Middle frontal gyrus (tissue), 1 donor: Measurements from ENCODE around the gene PPP1R1A.

ENCODE experiments used
- DNase-seq: peaks from one replicate; pipeline ENCODE4 v3.0.0-alpha.2; 2015; ENCODE audit warnings: low spot score; ENCODE audit errors: extremely low spot score

The PPP1R1A gene, protein sequence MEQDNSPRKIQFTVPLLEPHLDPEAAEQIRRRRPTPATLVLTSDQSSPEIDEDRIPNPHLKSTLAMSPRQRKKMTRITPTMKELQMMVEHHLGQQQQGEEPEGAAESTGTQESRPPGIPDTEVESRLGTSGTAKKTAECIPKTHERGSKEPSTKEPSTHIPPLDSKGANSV

DNA sequence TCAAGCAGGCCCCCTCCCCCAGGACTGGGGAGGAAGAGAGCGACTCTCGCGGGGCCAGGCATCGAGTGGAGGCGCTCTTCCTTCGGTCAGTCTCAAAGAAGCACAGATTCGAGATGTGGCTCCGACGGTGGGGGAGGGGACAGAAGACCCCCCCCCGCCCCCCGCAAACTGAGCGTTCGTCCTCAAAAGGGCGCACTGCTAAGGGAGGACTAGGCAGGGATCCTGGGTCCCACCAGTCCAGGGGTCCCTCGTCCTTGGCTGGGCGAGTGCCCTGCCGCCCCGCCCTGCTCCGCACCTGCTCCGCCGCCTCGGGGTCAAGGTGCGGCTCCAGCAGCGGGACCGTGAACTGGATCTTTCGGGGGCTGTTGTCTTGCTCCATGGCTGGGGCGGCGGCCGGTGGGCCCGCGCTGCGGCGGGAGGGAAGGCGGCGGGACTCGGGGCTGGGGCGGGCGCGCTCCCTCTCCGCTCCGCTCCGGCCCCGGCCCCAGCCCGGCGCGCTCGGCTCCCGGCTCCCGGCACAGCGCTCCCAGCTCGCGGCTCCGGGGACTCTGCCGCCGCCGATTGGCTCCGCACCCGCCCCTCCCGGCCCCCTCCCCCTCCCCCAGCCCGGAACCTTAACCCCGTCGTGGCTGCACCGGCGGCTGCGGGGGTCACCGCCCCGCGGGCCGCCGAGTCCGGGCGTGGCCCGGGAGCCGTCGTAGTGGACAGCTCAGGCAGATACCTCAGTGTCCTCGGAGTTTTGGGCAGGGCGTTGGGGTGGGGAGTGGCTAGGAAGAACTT lies at the start of gene PPP1R1A:
PPP1R1A (minus strand) TSS at position 550 of the 780 bp plus-strand sequence; CDS start at position 379, 171 bp downstream.
- DNase-seq: no peak

DNA sequence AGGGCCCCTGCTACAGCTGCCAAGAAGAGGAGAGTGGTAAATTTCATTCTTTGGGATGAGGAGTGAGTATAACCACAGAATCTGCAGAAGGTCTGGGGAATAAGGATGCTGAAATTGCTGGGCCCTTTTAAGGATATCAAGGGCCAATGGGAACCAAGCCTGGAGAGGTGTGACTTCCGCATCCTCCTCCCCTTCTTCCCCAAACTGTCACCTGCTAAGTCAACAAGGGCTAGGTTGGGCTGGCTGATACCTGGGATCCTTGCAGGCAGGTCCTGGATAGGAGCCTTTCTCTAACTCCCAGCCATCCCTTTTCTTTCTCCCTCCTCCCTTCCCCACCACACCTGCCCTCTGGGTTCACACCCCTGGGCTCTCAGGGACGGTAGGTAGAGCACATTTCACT lies 46.3 kb upstream of the PPP1R1A start, which contains the start of gene LACRT:
LACRT (minus strand) TSS at position 101 of the 400 bp plus-strand sequence; CDS start at position 47, 54 bp downstream.
- no peak for DNase-seq

DNA sequence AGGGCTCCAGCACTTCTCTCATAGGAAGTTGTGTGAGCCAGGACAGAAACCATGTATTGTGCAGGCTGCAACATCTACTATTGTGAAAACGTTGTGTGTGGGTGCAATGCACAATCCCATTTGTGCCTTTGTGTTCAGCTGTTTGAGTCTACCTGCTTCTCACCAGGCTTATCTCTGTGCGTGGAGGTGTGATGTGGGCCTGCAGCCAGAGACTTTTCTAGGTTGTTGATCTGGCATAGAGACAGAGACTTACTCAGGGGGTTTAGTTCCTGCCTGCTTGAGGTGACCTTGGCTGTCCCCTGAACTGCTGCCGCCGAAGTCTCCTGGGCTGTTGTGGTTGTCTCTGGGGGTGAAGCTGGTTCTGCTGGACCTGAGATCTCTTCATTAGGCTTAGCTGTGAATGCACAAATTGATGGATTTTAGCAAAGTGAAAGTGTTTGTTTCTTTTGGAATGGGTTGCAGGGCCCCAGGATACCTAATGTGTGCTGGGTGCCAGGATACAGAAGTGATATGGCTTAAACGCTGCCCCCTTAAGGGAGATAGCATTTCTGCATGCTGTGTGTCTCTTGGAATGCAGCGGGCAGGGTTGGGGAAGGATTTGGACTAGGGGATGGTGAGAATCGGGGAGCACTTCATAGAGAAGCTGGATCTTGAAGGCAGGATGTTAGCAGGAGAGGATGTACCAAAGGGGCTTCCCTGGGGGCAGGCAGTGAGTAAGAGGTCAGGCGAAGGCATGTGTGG lies 43.7 kb upstream of the PPP1R1A start:
- no peak for DNase-seq

DNA sequence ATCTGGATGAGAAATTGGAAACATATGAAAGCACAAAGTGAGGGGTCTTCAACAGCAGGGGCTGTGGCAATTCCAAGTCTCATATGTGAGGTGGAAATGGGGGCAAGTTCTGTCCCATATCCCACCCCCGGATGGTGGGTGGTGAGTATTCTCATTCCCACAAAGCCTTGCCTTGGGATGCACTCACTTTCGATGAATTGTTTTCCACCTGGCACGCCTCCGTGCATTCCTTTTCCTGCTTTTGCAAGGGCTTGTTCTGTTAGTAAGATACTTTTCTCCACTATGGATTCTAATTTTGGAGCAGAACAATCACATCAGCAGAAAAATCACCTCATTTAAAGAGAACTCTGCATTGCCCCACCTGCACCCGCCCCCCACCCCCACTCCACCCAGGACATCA lies 43.1 kb upstream of the PPP1R1A start:
- no peak for DNase-seq

DNA sequence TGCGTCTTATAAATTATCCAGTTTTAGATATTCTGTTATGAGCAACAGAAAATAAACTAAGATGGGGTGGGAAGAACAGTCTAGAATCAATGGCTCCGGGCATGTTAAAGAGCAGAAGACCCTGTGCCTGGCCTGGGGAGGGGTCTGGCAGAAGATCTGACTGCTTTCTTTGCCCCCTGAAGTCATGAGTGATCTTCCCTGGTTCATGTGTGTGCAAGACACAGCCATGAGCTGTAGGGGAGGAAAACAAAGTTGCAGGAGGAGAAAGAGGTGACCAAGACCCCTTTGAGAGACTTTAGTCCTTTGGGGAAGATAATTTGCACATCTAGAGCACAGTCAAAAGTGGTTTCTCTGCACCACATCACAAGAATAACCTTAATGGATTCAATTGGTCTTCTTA lies 41.5 kb upstream of the PPP1R1A start:
- DNase-seq: no peak

DNA sequence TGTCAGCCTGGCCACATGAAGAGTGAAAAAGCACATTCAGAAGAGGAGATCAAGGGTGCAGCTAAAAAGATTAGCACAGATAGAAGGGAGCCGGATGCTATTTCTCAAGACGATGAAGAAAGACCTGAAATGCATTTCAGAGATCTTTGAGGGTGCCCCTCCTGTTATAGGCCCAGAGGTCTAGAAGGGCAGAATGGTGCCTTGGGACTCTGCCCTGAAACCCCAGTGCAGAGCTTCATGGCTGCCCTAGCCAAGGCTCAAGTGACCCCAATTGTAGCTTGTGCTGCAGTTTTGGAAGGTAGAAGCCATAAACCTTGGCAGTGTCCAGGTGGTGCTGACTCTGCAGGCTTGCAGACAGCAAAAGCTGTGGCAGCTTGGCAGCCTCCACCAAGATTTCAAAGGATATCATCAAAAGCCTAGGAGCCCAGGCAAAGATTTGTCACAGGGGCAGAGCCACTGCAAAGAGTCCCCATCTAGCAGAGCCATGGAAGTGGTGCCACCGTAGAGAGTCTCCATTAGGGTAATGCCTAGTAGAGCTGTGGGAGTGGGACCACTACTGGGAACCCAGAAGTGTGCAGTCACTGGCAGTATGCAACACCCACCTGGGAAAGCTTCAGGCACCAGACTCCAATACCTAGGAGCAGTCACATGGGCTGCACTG lies 39.9 kb upstream of the PPP1R1A start:
- DNase-seq: no peak

DNA sequence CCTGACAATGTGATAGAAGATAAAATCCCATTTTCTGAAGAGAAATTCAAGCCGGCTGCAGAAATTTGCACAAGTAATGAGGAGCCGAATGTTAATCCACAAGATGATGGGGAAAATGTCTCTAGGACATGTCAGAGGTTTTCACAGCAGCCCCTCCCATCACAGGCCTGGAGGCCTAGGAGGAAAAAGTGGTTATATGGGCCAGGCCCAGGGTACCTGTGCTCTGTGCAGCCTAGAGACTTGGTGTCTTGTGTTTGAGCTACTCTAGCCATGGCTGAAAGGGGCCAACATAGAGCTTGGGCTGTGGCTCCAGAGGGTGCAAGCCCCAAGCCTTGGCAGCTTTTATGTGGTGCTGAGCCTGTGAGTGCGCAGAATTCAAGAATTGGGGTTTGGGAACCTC lies 38.8 kb upstream of the PPP1R1A start:
- DNase-seq: no peak

DNA sequence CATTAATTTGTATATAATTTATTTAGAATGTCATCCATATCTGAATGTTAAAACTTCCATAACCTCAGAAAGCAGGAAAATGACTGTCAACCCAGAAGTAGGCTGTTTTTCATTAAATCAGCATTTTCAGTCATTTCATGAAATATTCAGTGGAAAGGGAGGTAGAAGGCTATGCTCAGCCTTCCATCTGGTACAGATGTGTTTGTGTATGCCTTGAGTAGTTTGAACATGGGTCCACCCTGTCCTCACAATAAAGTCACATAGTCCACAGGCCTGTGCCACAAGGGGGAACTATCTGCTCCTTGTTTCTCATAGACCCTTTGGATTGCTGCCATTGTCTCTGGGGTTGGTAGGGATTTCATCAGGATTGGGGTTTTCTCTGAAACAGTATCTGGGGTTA lies 37.1 kb upstream of the PPP1R1A start:
- no peak for DNase-seq

DNA sequence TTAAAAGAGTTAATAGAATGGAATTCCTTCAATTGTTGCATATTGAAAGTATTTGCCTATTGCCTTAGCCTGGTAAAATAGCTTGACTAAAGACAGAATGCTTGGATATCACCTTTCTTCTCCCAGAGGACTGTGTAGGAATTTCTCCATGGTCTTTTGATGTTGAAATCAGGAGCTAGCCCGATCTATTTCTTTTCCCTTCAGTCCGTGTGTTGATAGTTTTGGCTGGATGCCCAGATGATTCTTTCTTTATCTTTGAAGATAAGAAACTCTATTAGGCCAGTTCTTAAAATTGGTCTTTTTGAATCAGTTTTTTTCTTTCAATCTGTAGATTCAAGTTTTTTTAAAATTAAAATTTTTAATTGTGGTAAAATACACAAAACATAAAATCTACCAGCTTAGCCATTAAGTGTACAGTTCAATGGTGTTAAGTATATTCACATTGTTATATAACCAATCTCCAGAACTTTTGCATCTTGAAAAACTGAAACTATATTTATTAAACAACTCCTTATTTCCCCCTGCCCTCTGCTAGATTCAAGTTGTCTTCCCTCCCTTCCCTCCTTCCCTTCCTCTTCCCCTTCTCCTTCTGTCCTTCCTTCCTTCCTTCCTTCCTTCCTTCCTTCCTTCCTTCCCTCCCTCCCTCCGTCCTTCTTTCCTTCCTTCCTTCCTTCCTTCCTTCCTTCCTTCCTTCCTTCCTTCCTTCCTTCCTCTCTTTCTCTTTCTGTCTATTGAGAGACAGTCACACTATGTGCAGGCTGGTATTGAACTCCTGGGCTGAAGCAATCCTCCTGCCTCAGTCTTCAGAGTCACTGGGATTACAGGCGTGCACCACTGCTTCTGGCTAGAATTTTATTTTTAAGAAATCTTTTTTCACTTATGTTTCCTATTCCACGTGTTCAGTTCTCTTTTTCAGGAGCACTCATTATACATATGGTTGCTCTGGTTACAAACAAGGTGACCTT lies 36.1 kb upstream of the PPP1R1A start:
- no peak for DNase-seq

DNA sequence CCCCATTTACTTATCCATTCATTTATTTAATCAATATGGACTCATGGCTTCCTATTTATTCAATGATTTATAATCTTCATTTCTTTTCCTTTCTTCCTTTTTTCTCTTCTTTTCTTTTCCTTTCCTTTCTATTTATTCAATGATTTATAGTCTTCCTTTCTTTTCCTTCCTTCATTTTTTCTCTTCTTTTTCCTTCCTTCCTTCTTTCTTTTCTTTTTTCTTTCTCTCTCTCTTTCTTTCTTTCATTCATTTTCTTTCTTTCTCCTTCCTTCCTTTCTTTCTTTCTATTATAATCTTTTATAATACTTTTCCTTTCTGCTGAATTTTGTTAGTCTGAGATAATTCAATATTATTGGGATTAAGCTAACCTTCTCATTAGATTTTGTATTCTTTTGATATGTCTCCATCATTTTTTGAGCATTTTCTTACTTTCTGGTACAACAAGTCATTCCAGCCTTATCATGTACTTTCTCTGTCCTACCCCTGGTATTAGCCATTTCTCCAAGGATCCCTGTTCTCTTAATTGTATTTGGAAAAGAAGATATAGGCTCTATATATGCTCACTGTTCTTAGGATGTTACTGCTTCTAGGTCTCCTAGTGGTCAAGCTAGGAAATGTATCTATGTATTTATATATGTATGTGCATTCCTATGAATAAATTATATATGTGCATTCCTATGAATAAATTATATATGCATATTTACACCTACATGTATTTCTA lies 34.2 kb upstream of the PPP1R1A start:
- no peak for DNase-seq

DNA sequence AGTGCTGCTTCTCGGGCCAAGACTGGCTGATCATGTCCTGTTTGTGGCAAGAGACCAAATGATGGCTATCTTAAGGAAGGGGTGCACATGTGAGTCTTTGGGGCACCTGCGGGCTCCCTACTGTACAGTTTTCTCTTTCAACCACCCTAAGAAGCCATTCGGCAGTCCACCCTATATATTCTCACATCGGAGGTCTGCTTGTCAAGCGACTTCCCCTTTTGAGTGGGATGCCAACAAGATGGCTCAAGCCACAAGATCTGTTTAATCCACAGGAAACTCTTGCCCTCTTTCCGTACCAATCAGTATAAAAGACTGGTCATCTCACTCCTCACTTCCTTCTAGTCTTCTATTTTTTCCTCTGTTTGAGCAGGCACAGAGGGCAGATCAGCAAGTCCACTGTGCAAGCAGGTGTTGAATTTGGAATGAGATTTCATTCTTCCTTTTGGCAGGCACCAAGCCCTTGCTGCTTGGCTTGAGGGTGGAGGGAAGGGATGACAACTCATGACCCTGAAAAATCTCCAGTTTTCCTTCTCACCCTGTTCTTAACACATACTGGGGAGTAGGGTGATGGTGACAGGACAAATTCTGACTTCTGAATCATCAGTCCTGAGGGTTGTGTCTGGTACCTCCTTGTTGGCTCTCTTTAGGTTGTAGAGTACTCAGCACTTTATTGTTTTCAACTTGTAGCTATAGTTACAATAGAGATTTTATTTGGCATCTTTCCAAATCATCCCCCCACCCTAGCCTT lies 28.6 kb upstream of the PPP1R1A start:
- no peak for DNase-seq

DNA sequence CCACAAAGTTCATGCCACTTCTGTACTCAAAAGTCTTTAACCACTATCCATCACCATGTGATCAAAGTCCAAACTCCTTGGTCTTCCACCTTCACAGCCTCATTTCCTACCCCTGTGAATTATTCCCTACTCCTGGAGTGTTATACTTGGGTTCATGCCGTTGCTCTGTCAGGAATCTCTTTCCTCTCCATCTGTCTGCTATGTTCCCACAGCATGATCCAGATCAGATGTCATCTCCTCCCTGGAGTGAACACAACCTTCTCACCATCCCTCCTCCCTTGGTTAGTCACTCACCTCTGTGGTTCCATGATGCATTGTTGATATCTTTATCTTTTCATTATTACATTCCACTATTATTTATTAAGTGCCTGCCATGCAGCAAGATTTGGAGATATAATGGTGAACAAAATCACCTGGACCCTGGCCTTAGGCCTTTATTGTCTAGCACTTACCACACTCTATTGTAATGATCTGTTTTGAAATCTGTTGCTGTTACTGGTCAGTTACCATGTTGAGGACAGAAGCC lies 23.8 kb upstream of the PPP1R1A start:
- DNase-seq: no peak

DNA sequence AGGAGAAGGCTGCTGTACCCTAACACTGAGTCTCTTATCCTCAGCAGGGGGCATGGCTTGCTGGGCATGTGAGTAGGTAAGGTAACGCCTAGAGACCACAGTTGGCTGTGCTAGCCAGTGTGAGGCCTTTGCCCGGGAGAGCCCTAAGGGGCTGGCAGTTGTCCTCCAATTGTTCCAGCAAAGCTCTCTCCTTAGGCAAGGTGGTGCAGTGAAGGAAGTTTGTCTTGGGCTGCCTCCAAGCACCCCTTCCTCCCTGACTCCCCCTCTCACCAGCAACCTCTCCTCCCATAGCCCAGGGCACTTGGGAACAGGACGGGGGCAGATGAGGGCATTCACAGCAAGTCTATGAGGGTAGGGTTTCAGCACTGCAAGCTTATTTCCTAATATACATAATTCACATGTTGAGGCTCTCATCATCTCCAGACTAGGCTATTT lies 23.3 kb upstream of the PPP1R1A start:
- DNase-seq: no peak

DNA sequence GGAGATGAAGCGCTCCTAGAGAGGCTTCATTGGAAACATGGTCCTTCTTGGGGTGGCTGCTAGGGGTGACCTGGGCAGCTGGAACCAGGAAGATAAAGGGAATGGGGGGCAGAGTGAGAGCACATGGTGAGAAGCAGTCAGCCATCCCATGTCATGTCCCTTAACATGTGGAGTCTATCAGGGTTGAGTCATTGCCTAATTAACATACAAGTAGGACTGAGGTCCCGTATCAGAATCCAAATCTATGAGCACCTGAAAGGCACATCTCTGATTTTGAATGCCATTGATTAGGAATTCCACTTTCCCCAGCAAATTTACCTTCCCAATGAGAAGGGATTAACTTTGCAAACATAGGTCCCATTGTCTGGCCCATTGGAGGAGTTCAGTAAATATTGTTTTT lies 20.3 kb upstream of the PPP1R1A start:
- no peak for DNase-seq

DNA sequence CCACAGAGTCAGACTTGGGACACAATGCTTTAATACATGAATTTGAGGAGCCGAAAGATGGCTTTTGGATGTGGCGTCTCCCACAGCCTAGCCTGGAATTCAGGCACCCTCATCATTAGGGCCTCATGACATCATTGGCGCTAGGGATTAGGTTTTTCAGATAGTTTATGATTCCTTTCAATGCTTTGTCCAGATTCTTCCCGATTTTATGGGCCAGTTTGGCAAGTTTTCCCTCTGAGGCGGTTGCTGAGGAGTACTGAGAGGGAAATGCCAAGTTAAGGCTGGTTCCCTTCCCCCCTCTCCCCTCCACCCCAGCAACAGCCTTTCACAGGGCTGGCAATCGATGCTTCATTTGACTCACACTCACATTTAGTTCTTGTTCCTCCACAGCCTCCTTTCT lies 19.7 kb upstream of the PPP1R1A start:
- no peak for DNase-seq

DNA sequence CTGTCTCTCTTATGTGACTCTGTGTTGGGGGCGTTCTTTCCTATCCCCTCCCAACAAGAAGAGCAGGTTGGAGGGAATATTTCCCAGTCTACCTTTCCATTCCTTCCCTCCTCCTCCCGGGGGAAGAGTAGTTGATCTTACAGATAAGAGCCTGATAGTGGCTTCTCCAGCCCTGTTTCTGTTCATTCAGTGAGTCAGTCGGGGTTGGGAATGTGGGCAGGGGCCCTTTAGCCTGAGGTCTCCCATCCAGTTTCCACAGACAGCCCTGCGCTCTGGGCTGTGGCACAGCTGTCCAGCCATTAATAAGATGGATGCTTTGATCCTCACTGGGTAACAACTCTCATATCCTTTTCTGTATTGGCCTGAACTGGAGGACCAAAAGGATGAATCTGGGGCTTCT lies 18.1 kb upstream of the PPP1R1A start:
- no peak for DNase-seq

DNA sequence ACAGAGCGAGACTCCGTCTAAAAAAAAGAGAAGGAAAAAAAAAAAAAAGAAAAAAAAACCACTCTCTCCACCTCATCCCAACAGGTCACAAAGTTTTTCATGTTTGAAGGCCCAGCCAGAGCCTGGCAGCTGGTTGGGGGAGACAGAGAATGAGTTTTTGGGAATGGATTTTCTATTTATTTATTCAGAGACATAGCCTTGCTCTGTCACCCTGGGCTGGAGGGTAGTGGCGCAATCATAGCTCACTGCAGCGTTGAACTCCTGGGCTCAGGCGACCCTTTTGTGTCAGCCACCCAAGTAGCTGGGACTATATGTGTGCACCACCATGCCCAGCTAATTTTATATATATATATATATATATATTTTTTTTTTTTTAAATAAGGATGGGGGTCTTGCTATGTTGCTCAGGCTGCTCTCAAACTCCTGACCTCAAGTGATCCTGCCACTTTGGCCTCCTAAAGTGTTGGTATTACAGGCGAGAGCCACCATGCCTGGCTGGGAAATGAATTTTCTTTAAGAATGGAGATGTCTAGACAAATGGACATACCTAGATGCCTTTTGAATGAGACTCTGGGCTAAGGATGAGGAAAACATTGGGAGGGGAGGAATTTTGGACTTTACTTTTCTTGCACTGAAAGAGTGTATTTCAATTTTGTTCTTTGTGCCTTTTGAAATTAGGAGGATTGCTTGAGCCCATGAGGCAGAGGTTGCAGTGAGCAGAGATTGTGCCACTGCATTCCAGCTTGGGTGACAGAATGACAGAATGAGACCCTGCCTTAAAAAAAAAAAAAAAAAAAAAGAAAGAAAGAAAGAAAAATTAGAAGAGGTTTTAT lies 16.9 kb upstream of the PPP1R1A start:
- no peak for DNase-seq

DNA sequence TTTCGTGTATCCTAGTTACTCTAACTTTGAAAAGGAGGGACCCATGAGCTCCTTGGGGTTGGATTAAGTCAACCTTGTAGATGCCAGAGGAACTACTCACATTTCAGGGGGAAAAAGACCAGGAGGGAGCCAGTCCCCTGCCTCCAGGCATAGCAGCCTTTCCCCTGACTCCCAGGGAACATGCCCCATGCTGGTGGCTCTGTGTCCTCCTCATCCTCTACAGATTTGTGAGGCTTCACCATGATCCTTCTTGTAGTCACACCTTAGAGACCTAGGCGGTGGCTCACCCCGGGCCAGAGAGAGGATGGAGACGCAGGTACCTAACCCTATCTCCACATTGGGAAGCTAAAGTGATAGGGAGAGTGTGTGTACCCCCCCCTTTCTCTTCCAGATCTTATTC lies 16.0 kb upstream of the PPP1R1A start:
- no peak for DNase-seq
